ENCODE results near the gene SLC38A8. TPM values are rescaled to one million over a fixed set of nuclear protein-coding genes. Genes with fewer than 3 reads are reported as not detected.

SLC38A8 gene
- total RNA-seq, 2 donors from 2014 or later: not detected

Other genes starting within 250 kb of the SLC38A8 start
- 10 to 100 TPM; 23.1 to 23.8 TPM for gene HSBP1, start 234.8 kb downstream of the SLC38A8 start, total RNA-seq
- gene MLYCD, start 143.7 kb downstream of the SLC38A8 start, total RNA-seq: 1 to 10 TPM; 4.7 to 6.2 TPM
- gene OSGIN1, start 89.6 kb downstream of the SLC38A8 start, total RNA-seq: 1 to 10 TPM; 1.1 to 1.4 TPM
- gene NECAB2, start 74.6 kb downstream of the SLC38A8 start, total RNA-seq: not detected
- 100 to 1,000 TPM in 1 of 2 donors, 10 to 100 TPM in 1; 94.4 to 114 TPM for gene MBTPS1, start 74.1 kb upstream of the SLC38A8 start, total RNA-seq
- gene HSDL1, start 102.4 kb upstream of the SLC38A8 start, total RNA-seq: 10 to 100 TPM; 11.9 to 12.6 TPM
- gene DNAAF1, start 102.5 kb upstream of the SLC38A8 start, total RNA-seq: not detected
- 10 to 100 TPM; 61.8 to 84.5 TPM for gene TAF1C, start 144.3 kb upstream of the SLC38A8 start, total RNA-seq
- not detected for gene ADAD2, start 148.4 kb upstream of the SLC38A8 start, total RNA-seq
- not detected for gene KCNG4, start 197.2 kb upstream of the SLC38A8 start, total RNA-seq

Data from T-helper 17 cell (primary cell).